ENCODE data around the gene HIP1R.
"Not testable (repeated sequence)": the region's sequence is repeated elsewhere in the genome, so short reads cannot be mapped to it uniquely, and the experiment has no call there.

The HIP1R gene

DNA sequence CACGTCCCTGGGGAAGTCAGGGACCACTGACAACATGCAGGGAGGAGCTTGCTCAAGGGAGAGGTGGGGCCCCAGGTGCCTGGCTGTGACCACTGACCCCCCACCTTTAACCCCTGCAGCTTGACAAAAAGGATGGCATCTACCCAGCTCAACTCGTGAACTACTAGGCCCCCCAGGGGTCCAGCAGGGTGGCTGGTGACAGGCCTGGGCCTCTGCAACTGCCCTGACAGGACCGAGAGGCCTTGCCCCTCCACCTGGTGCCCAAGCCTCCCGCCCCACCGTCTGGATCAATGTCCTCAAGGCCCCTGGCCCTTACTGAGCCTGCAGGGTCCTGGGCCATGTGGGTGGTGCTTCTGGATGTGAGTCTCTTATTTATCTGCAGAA, 26.3 kb downstream of the HIP1R start:
- no peak for DNase-seq

DNA sequence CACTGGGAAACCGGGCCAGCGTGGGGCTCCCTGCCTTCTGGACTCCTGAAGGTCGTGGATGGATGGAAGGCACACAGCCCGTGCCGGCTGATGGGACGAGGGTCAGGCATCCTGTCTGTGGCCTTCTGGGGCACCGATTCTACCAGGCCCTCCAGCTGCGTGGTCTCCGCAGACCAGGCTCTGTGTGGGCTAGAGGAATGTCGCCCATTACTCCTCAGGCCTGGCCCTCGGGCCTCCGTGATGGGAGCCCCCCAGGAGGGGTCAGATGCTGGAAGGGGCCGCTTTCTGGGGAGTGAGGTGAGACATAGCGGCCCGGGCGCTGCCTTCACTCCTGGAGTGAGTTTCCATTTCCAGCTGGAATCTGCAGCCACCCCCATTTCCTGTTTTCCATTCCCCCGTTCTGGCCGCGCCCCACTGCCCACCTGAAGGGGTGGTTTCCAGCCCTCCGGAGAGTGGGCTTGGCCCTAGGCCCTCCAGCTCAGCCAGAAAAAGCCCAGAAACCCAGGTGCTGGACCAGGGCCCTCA, 26.9 kb downstream of the HIP1R start:
- no peak for DNase-seq

DNA sequence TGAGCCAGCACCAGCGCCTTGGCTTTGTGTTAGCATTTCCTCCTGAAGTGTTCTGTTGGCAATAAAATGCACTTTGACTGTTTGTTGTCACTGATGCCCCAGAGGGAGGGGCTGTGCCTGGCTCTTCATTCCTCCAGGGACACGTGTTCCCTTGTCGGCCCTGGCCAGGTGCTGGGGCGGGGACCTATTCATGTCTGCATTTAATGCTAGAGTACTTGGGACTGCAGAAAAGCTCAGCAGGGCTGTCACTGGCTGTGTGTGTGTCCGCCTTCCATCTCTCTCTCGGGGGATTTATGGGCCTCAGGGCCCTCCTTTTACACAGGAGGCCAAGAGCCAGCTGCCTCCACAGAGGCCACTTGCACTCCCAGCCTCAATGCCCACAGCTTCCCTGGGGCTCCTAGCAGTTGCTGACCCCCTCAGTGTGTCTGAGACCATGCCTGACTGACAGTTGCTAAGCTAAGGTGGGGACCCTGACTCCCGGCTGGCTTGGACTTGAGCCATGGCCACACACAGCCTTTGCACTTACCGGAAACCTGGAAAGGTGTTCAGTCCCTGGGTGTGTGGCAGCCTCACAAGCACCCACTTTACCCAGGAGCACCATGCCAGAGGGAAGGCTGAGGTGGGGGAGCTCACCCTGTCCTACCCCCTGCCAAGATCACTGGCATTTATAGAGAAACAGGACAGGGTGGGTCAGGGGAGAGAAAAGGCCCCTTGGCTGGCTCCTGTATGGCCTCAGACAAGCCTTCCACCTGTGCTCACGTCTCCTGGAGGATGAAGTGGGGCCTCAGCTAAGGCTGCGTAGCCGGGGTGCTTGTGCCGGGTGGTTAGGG, 27.8 kb downstream of the HIP1R start:
- no peak for DNase-seq

DNA sequence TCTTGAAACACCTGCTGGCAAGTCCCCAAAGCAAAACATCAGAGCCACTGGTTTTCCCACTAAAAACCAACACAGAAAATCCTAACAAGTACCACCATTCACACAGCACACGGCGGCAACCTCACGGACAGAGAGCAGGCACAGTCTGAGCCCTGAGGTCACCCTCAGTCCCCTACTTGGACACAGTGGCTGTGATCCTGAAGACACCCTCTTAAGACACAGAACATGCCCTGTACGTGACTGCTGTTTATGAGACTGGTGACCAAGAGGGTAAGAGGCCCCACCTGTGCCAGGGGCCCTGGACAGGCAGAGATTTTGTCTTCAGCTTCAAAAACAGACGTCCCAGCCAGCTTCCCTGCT, 29.6 kb downstream of the HIP1R start:
- DNase-seq: no peak

DNA sequence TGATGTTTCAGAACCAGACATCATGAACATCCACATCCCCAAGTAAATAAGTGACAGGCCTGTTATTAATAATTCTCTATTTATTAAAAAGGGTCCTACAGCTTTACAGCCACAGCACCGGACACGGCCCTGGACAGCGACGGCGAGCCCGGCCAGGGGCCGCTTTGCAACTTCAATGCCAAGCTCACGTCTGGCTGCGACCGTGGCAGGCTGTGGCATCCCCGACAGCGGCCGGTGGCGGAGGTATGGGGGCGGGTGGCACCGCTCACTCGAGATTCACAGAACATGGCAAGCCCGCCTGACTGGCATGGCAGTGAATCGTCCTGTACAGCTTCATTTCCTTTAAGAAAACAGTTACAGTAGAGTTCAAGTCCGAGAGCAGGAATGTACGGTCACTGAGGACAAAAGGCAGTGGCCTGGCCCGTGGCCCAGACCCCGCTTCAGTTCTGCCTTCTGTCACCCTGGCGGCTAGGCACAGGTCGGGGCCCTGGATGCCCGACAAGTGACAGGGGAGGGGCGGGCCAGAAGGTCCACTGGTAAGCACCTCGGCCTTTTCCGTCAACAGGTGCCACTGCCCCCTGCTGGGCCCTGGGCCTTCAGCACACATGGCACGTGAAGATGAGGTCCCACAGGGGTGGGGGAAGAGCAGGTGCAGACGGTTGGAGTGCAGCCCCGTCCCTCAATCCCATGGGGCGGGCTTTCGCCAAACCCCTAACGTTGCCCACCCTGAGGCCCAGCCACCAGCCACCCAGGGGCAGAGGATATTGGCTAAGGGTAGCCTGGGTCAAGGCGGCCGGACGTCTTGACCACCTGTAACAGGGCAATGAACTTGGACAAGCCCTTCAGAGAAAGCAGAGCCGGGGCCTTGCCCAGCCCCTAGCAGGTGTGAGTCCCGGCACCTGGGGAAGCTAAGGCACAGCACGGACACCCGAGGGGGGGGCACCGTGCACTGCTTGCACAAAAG, 30.3 kb downstream of the HIP1R start:
- DNase-seq: no peak

DNA sequence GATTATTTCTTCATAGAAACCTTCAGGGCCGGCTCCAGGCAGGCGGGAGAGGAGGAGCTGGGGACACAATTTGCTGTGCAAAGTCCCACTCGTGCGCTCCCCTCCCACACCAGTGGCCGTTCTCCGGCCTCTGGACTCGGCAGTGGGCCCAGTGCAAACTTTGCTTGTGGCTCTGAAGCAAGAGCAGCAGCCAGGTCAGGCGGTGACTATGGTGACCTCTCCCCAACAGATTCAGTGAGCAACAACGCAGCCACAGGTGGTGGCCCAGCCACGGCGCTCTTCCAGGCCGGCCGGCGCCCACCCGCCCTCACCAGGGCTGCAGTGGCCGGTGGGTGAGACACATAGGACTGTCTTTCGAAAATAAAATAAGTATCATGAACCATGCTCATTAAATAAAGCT, 31.1 kb downstream of the HIP1R start:
- no peak for DNase-seq

DNA sequence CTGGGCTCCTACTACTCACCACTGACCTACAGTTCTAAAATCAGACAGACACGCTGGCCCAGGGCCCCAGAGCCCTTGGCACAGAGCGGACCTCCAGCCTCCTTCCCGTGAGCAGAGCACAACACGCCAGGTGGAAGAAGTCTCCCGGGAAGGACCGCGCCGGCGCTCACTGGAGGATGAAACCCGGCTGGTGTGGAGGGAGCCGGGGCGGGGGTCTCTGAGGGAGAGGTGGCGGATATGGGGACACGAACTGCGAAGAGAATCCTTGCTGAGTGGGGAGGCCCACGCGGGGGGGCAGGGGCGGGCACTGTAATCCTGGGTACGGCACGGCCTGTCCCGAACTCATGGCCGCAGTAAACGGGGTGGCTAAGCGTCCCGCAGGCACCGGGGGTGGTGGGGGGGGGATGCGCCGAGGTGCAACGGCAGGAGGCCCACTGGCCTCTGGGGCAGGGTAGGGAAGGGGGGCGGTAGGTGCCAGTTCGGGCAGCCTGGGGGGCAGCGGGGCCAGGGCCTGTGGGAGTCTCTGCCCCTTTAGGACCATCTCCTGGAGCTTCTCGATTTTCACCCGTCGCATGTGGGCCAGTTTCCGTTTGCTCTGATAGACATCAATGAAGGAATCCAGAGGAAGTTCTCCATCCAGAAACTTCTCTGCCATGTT, 31.8 kb downstream of the HIP1R start:
- no peak for DNase-seq

DNA sequence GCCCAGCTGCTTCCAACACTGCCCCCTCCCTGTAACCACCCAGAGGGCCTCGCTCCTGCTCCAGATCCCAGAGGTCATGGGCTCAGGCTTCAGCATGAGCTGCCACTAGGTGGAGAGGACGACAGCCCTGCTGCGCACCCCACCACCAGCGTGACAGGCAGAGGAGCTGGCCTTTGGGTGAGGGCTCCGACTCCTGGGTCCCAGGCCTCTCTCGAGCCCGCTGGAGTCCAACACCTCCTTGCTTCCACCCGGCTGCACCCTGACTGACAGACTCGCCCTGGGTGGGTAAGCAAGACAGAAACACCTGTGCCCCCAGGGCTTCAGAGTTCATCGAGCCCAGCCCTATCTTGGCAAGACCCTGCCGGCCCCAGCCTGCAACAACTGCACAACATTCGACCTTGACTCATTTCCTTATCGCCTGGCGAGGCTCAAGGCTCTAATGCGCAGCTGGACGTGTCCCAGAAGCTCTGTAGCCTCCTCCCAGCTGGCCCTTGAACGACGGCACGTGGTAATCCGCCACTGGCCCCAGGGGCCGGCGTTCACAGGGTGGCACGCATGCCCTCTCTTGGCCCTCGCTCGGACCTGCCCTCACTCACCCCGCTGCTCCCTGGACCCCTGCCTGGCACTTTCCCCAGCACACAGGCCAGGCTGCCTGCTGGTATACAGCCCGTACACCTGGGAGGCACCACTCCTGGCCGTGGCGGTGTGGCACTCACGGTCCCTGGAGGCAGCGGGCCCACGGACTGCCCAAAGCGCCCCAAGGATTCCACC, 32.6 kb downstream of the HIP1R start:
- no peak for DNase-seq

DNA sequence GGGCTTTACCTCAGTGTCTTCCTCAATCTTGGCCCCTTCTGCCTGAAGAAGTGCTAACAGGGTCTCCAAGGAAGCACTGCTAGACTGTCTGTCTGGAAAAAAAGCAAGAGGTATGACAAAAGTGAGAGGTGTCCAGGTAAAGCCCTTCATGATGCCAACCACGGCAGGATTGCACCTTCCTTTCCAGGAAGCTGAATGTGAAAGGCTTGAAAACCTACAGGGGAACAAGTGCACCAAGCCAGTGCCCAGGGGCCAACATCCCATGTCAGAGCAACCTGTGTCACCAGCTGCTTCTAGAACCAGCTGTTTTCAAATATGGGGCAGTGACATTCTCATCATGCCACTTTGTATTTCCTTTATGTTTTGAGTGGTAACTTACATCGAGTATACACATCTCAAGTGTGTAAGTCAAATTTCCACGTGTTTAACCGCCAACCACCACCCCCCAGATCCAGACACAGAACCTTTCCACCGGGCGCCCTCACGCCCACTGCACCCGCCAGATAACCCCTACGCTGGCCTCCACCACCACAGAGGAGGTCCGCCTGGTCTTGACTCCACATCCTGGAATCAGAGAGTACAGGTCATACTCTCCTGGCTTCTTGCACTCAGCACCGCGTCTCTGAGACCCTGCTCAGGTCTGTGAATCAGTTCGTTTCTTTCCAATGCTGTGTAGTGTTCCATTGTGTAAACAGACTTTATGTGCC, 33.4 kb downstream of the HIP1R start:
- DNase-seq: no peak

DNA sequence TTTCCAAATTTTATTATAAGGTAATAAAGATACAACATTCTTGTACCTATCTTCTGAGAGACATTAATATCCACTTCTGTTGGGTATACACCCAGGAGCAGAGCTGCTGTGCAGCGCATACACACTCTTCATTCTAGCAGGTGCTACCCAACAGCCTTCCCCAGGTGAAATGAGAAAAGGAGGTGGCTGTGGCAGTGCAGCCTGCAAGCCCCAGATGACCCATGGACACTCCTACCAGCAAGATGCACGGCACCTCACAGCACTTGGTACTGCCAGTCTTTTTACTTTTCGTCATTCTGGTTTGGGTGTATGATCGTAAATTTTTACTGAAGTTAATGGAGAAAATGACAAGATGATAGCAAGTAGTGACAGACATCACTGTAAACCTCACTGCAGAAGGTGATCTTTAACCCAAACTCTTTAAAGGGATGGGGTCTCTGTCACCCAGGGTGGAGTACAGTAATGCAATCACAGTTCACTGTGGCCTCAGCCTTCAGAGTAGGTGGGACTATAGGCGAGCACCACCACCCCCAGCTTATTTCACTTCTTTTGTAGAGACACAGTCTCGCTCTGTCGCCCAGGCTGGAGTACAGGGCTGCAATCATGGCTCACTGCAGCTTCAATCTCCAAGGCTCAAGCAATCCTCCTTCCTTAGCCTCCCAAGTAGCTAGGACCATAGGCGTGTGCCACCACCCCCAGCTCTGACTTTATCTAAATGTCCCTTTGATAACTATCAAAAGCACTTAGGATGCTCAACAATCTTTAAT, 34.1 kb downstream of the HIP1R start:
- no peak for DNase-seq

DNA sequence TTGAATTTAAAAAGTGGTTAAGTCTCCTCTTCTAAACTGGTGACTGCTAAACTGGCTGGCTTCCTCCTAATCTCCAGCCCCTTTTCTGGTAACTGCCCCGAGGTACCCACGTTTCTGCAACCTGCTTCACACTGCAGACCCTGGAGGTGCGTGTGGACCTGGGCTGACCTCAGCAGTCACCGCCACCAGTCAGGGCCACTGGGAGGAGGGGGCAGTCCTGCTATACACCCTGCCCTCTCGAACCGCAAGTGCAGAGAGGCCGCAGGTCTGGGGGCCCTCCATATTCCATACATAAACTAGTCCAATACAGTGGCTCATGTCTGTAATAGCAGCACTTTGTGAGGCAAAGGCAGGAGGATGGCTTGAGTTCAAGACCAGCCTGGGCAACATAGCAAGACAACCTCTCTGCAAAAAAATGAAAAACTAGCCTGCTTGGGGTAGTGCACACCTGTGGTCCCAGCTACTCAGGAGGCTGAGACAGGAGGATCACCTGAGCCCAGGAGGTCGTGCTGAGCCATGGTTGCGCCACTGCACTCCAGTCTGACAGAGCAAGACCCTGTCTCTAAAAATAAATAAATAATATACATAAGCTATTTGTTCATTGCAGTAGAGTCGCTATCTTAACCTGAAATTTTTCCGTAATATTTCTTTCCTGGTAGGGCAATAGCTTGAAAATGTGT, 35.0 kb downstream of the HIP1R start:
- no peak for DNase-seq

DNA sequence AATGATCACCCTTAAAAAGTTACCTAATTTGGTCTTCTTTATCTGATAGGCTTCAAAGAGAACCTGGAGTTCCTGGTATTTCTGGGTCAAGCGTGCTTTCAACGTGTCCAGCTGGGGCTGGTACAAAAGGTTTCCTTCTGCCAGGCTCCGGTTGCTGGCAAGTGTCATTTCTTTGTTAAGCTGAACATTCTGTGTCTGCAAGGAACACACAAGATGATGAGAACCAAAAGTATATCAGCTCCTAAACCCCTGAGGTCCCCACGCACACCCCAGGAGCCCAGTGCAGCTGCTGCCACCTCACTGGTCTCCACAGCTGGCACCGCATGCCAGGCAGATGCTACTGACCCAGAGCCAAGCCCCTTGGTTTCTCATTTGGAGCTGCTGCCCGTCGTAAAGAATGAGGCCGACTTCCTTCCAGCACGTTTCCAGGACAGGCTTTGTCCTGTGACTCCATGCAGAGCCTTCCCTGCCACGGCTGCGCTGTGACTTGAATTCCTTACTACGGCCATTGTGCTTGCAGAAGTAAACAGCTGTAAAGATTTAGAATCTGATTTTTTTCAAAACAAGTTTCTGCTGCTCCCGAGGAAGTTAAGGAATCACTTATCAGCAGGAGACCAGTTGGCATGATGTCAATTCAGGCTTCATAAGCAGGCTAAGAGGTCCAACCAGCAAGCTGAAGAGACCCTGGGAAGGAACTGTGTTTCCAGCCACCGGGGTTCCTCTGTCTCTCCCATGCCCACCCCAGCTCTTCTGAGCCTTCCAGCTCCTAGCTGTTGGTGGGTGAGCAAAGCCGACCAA, 35.8 kb downstream of the HIP1R start:
- DNase-seq: no peak

DNA sequence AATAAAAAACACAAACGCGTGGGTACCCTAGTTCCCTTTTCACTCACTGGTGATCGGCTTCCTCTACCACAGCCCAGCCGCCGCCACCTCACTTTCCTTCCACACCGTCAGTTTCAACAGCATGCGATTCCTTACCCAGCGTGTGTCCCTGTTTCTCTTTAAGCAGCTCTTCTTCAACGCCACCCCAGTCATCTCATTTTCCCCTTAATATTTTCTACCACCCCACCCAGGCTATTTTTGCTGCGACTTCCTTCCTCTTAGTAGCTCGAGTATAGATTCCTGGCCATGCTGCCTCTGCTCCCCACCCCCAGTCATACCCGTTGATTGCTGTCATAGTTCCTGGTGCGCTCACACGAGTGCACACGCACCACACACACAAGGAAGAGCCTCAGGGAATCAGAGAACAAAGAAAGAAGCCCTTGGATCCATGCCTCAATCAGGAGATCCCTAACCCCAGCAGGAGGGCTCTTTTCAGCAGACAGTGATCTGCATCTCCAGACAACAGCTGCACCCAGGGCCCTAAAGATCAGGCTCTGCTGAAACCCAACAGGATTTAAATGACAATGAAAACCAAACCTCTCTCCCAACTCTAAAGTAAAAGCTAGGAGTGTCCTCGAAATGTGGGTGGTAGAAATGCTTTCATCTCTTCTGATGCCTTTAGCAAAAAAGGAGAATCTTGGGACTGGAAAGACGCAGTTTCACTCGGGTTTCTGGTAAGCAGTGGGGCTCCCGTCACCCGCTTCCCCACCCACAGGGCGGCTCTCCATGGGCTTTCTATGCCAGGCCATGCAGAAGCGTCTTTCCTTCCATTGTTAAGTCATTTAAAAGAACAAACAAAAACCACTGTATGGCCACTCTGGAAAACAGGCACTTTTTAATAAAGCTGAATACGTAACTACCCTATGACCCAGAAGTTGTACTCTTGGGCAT, 36.9 kb downstream of the HIP1R start:
- DNase-seq: peak; percentile 56

DNA sequence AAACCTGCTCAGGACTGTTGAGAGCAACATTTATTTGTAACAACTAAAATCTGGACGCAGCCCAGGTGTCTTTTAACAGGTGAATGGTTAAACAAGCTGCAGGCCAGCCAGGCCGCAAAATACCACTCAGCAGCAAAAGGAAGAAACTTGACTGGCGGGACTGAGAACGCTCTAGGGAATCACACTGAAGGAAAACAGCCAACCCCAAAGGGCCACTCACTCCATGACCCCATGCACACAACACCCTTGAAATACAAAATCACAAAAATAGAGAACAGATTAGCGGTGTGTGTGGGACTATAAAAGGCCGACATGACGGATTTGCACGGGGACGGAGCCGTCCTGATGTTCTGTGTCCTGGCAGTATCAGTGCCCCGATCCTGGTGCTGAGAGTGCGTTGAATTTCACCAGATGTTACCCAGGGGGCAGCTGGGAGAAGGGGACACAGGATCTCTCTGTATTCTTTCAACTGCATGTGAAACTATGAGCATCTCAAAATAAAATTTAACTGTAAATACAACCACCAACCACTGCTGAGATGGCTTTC, 37.6 kb downstream of the HIP1R start:
- DNase-seq: no peak

DNA sequence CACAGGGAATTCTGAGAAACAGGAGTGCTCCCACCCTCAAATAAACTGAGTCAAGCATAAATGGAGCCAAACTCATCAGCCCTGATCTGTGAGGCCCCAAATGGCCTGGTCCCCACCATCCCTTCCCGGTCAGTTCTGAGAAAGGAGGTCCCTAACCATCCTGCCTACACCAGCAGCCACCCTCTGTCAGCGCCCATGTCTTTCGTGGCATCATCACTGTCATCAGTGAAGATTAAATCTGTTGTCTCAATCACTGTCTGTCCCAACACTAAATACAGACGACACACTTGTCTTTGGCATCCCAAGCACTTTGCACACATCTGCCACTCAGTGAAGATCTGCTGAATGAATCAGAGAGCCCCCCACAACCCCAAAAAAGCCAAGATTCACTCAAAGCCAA, 38.3 kb downstream of the HIP1R start:
- DNase-seq: no peak

DNA sequence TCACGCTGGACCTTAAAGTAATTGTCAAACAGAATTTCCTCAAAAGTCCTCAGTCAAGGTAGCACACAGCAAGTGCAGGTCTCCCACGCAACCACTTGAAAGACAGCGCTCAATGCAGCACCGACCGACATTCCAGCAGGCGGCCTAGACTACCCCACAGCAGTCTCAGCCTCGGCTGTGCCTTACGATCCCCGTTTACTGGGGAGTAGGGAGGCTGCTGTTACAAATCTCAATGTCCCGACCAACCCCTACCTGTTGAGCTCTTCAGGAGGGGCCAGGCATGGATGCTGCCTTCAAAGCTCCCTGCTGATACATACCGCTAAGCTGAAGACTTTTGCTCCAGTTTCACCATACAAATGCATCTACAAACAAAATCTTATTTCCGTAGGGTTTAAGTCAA, 38.8 kb downstream of the HIP1R start:
- no peak for DNase-seq

DNA sequence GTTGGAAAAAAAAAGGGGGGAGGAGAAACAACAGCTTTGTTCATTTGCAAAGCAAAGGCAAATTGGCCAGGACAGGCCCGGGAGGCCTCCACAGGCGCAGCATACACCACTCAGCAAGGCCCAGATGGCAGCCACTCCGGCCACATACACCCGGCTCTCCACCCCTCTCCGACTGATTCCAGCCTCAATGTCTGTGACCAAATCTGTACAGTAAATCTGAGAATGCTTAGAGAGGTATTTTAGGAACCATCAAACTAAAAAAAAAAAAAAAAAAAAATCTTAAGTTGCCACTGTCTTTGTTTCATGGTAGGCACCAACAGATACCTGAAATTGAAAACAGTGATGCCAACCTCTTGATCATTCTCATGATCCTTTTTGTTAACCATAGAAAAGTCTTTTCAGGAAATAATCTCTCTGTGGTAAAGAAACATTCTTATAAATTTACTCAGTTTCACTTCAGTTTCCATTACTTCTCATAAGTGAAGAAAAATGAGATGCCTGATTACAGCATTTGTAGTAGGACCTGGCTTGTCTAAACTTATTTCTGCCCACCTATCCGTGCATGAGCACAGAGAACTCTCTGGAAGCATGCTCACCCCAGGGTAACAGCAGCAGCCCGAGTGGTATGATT, 40.4 kb downstream of the HIP1R start:
- DNase-seq: no peak

DNA sequence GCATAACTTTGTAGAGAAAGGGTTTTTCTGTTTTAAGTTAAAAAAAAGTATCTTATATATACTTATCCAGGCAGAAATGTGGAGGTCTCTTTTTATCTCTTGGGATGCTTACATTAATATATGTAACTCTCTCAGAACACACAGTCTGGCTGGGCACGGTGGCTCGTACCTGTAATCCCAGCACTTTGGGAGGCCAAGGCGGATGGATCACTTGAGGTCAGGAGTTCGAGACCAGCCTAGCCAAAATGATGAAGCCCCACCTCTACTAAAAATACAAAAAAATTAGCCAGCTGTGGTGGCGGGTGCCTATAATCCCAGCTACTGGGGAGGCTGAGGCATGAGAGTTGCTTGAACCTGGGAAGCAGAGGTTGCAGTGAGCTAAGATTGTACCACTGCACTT, 41.0 kb downstream of the HIP1R start:
- DNase-seq: not testable (repeated sequence)
